ENCODE data around the gene CMKLR1.

Gene CMKLR1

GRCh38 chr12:108317308-108318234 lies 21.5 kb downstream of the CMKLR1 start:
- Mint-ChIP-seq H3K4me1 (ENCODE audit: low read depth) (peaks cover 10% of the 10 kb centered on the region), H3K27me3 (peaks cover 10% of the 10 kb centered on the region), H3K4me3 (no peak overlapping the region), H3K27ac (no peak overlapping the region), H3K36me3 (no peaks in the 10 kb centered on the region), H3K9me3 (ENCODE audit: low read depth) (no peaks in the 10 kb centered on the region)

GRCh38 chr12:108316176-108317086 lies 22.7 kb downstream of the CMKLR1 start:
- no peaks in the 10 kb centered on the region for H3K9me3 Mint-ChIP-seq (ENCODE audit: low read depth)

GRCh38 chr12:108315486-108316105 lies 23.5 kb downstream of the CMKLR1 start:
- Mint-ChIP-seq H3K36me3 (no peaks in the 10 kb centered on the region), H3K4me1 (ENCODE audit: low read depth) (peaks cover 10% of the 10 kb centered on the region), H3K27ac (no peak overlapping the region), H3K27me3 (peaks cover 6% of the 10 kb centered on the region), H3K9me3 (ENCODE audit: low read depth) (no peaks in the 10 kb centered on the region), H3K4me3 (no peak overlapping the region)

More at GRCh38 chr12:108316176-108317086, 22.7 kb downstream of the CMKLR1 start:
- Mint-ChIP-seq H3K4me1 (ENCODE audit: low read depth) (peaks cover 10% of the 10 kb centered on the region), H3K36me3 (no peaks in the 10 kb centered on the region), H3K27ac (no peak overlapping the region), H3K4me3 (no peak overlapping the region), H3K27me3 (peaks cover 7% of the 10 kb centered on the region)

- Mint-ChIP-seq H3K27ac (no peak overlapping the region), H3K4me1 (ENCODE audit: low read depth) (peaks cover 10% of the 10 kb centered on the region), H3K36me3 (no peaks in the 10 kb centered on the region), H3K27me3 (peaks cover 2% of the 10 kb centered on the region), H3K4me3 (no peak overlapping the region), H3K9me3 (ENCODE audit: low read depth) (no peaks in the 10 kb centered on the region)
These were observed 25.3 kb downstream of the CMKLR1 start for GRCh38 chr12:108313606-108314351.

GRCh38 chr12:108313241-108313605 lies 25.9 kb downstream of the CMKLR1 start:
- peaks cover 2% of the 10 kb centered on the region for H3K27me3 Mint-ChIP-seq
- H3K4me3 Mint-ChIP-seq: no peak overlapping the region
- peaks cover 10% of the 10 kb centered on the region for H3K4me1 Mint-ChIP-seq (ENCODE audit: low read depth)
- no peak overlapping the region for H3K27ac Mint-ChIP-seq
- H3K9me3 Mint-ChIP-seq (ENCODE audit: low read depth): no peaks in the 10 kb centered on the region
- H3K36me3 Mint-ChIP-seq: no peaks in the 10 kb centered on the region

- Mint-ChIP-seq H3K4me1 (ENCODE audit: low read depth) (peaks cover 10% of the 10 kb centered on the region), H3K27me3 (peaks cover 2% of the 10 kb centered on the region), H3K27ac (no peak overlapping the region), H3K36me3 (no peaks in the 10 kb centered on the region), H3K9me3 (ENCODE audit: low read depth) (no peaks in the 10 kb centered on the region), H3K4me3 (no peak overlapping the region)
These were observed 26.4 kb downstream of the CMKLR1 start for GRCh38 chr12:108312693-108313189.

- Mint-ChIP-seq H3K36me3 (no peaks in the 10 kb centered on the region), H3K27ac (no peak overlapping the region), H3K4me1 (ENCODE audit: low read depth) (peaks cover 10% of the 10 kb centered on the region), H3K4me3 (no peak overlapping the region), H3K27me3 (no peaks in the 10 kb centered on the region), H3K9me3 (ENCODE audit: low read depth) (no peaks in the 10 kb centered on the region)
These were observed 26.9 kb downstream of the CMKLR1 start for GRCh38 chr12:108312073-108312659.

- no peaks in the 10 kb centered on the region for H3K36me3 Mint-ChIP-seq
- H3K27ac Mint-ChIP-seq: no peak overlapping the region
- peaks cover 10% of the 10 kb centered on the region for H3K4me1 Mint-ChIP-seq (ENCODE audit: low read depth)
- H3K27me3 Mint-ChIP-seq: peaks cover 4% of the 10 kb centered on the region
- H3K9me3 Mint-ChIP-seq (ENCODE audit: low read depth): no peaks in the 10 kb centered on the region
- no peak overlapping the region for H3K4me3 Mint-ChIP-seq
These were observed 27.5 kb downstream of the CMKLR1 start for GRCh38 chr12:108311605-108312004.

GRCh38 chr12:108310489-108310888 lies 28.6 kb downstream of the CMKLR1 start:
- H3K4me1 Mint-ChIP-seq (ENCODE audit: low read depth): peaks cover 12% of the 10 kb centered on the region
- no peaks in the 10 kb centered on the region for H3K9me3 Mint-ChIP-seq (ENCODE audit: low read depth)
- H3K36me3 Mint-ChIP-seq: no peaks in the 10 kb centered on the region
- no peak overlapping the region for H3K27ac Mint-ChIP-seq
- no peak overlapping the region for H3K4me3 Mint-ChIP-seq
- H3K27me3 Mint-ChIP-seq: peaks cover 9% of the 10 kb centered on the region

GRCh38 chr12:108309674-108310312 lies 29.3 kb downstream of the CMKLR1 start:
- Mint-ChIP-seq H3K9me3 (ENCODE audit: low read depth) (no peaks in the 10 kb centered on the region), H3K36me3 (no peaks in the 10 kb centered on the region), H3K4me1 (ENCODE audit: low read depth) (peaks cover 12% of the 10 kb centered on the region), H3K4me3 (no peak overlapping the region), H3K27ac (no peak overlapping the region), H3K27me3 (peaks cover 11% of the 10 kb centered on the region)

- Mint-ChIP-seq H3K9me3 (ENCODE audit: low read depth) (no peaks in the 10 kb centered on the region), H3K27me3 (peaks cover 19% of the 10 kb centered on the region), H3K27ac (no peak overlapping the region), H3K4me1 (ENCODE audit: low read depth) (peaks cover 6% of the 10 kb centered on the region), H3K36me3 (no peaks in the 10 kb centered on the region), H3K4me3 (no peak overlapping the region)
These were observed 30.6 kb downstream of the CMKLR1 start for GRCh38 chr12:108308395-108309085.

GRCh38 chr12:108307006-108307405 lies 32.1 kb downstream of the CMKLR1 start:
- Mint-ChIP-seq H3K9me3 (ENCODE audit: low read depth) (no peaks in the 10 kb centered on the region), H3K4me3 (no peak overlapping the region), H3K36me3 (no peaks in the 10 kb centered on the region), H3K27me3 (peaks cover 19% of the 10 kb centered on the region), H3K27ac (no peak overlapping the region), H3K4me1 (ENCODE audit: low read depth) (peaks cover 2% of the 10 kb centered on the region)

- Mint-ChIP-seq H3K9me3 (ENCODE audit: low read depth) (no peaks in the 10 kb centered on the region), H3K36me3 (no peaks in the 10 kb centered on the region), H3K4me3 (no peak overlapping the region), H3K4me1 (ENCODE audit: low read depth) (peaks cover 2% of the 10 kb centered on the region), H3K27me3 (peaks cover 21% of the 10 kb centered on the region), H3K27ac (no peak overlapping the region)
These were observed 32.6 kb downstream of the CMKLR1 start for GRCh38 chr12:108306506-108306905.
